ENCODE measurements around the gene URB1. TPM values are rescaled to one million over a fixed set of nuclear protein-coding genes. Genes with fewer than 3 reads are reported as not detected.
A peak's percentile ranks its signal among the peaks of the same experiment; 100 is the strongest.

The URB1 gene
- total and polyA plus RNA-seq, 2 donors (not counting 3 experiments of a cell fraction or from before 2014, with no cell fraction given): 8.0 to 27.3 TPM

- POLR2A ChIA-PET: no interaction called here
- Histone ChIP-seq H3K36me3 (ENCODE audit: control insufficient read depth in 2 of 2, extremely low read depth in 1 of 2, insufficient read depth in 2 of 2, low read length in 2 of 2) (peaks cover 0 to 2% of the 10 kb centered on the region in 2 experiments), H3K4me3 (replicated peaks in 1 of 3; ENCODE audit: insufficient read depth in 1 of 3, low read depth in 1 of 3, low read length in 3 of 3) (no peak overlapping the region), H3K27ac (ENCODE audit: insufficient read depth, low read depth, low read length) (no peak overlapping the region), H3K9ac (replicated peaks; ENCODE audit: extremely low read depth, insufficient read depth, low read length) (no peak overlapping the region), H3K4me1 (ENCODE audit: control insufficient read depth, extremely low read depth, insufficient read depth, low read length) (no peaks in the 10 kb centered on the region), H3K4me2 (ENCODE audit: insufficient read depth, low read length) (no peak overlapping the region), H3K79me2 (ENCODE audit: control insufficient read depth, insufficient read depth, low read length) (no peaks in the 10 kb centered on the region), H3K9me1 (replicated peaks; ENCODE audit: control insufficient read depth, extremely low read depth, insufficient read depth, low read length) (no peaks in the 10 kb centered on the region), H2AFZ (ENCODE audit: low read depth, low read length) (no peak overlapping the region), H4K20me1 (replicated peaks; ENCODE audit: control insufficient read depth, extremely low read depth, insufficient read depth, low read length) (no peaks in the 10 kb centered on the region), H3K27me3 (ENCODE audit: control insufficient read depth in 2 of 2, insufficient read depth in 2 of 2, low read length in 2 of 2) (no peaks in the 10 kb centered on the region), H3K9me3 (replicated peaks; ENCODE audit: control insufficient read depth, insufficient read depth, low read length) (no peaks in the 10 kb centered on the region)
- peak; percentile 25 for DNase-seq (ENCODE audit: low read depth, low spot score)
- TF ChIP-seq EZH2 (IDR thresholded peaks at IDR 0.05; ENCODE audit: borderline replicate concordance, low read depth, low read length, severe bottlenecking): no peak
- peak; percentile 37 to 45 for TF ChIP-seq CTCF (IDR thresholded peaks at IDR 0.05; ENCODE audit: extremely low read depth in 1 of 2, insufficient read depth in 1 of 2, low read depth in 1 of 2, low read length in 2 of 2)
- BruUV-seq (replicated peaks): no TSS peak
- FAIRE-seq: no peak
- CTCF ChIA-PET: interaction anchor here (0.9 to 1.5 kb wide), 5 partner anchors 9 to 295 kb away, joined by 3 to 13 read pairs (median 4); no protein-coding TSS in a partner anchor
- intact Hi-C loops (cut with micrococcal nuclease) (loop anchor here (5.0 kb wide), 1 partner anchor 296 kb away; no protein-coding TSS in a partner anchor), dilution Hi-C loops (cut with MboI; ENCODE audit: extremely low pct_ligation_motif_present, low sequenced_read_pairs) (no loop called here)
These were observed 86.6 kb downstream of the URB1 start for GRCh38 chr21:32306021-32306780.

DNA sequence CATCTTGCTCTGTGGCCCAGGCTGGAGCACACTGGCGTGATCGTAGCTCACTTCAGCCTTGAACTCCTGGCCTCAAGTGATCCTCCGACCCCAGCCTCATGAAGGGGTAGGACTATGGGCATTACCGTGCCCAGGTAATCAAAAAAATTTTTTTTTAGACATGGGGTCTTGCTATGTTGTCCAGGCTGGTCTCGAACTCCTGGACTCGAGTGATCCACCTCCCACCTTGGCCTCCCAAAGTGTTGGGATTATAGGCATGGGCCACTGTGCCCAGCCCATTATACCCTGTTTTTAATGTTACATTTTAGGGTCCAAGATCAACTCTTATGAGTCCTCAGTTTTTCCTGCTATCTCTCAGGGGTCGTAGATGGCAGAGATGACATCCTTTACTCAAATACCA is 87.8 kb downstream of the URB1 start:
- no peaks in the 10 kb centered on the region for H3K79me2 ChIP-seq (ENCODE audit: control insufficient read depth, insufficient read depth, low read length)
- no peaks in the 10 kb centered on the region for H3K9me1 ChIP-seq (replicated peaks; ENCODE audit: control insufficient read depth, extremely low read depth, insufficient read depth, low read length)
- H3K9ac ChIP-seq (replicated peaks; ENCODE audit: extremely low read depth, insufficient read depth, low read length): no peak overlapping the region
- POLR2A ChIA-PET: no interaction called here
- H2AFZ ChIP-seq (ENCODE audit: low read depth, low read length): no peak overlapping the region
- H3K36me3 ChIP-seq (ENCODE audit: control insufficient read depth in 2 of 2, extremely low read depth in 1 of 2, insufficient read depth in 2 of 2, low read length in 2 of 2): peaks cover 0 to 2% of the 10 kb centered on the region in 2 experiments
- no TSS peak for BruUV-seq (replicated peaks)
- dilution Hi-C loops (cut with MboI; ENCODE audit: extremely low pct_ligation_motif_present, low sequenced_read_pairs): no loop called here
- H3K9me3 ChIP-seq (replicated peaks; ENCODE audit: control insufficient read depth, insufficient read depth, low read length): no peaks in the 10 kb centered on the region
- H3K4me1 ChIP-seq (ENCODE audit: control insufficient read depth, extremely low read depth, insufficient read depth, low read length): no peaks in the 10 kb centered on the region
- no peaks in the 10 kb centered on the region for H3K27me3 ChIP-seq (ENCODE audit: control insufficient read depth in 2 of 2, insufficient read depth in 2 of 2, low read length in 2 of 2)
- FAIRE-seq (no peak), DNase-seq (ENCODE audit: low read depth, low spot score) (no peak)
- CTCF ChIA-PET: no interaction called here
- no peak overlapping the region for H3K4me3 ChIP-seq (replicated peaks in 1 of 3; ENCODE audit: insufficient read depth in 1 of 3, low read depth in 1 of 3, low read length in 3 of 3)
- TF ChIP-seq JUN (IDR thresholded peaks at IDR 0.05; ENCODE audit: borderline replicate concordance, insufficient read depth, insufficient read length, low read depth) (no peak), POLR2AphosphoS5 (IDR thresholded peaks at IDR 0.05; ENCODE audit: insufficient read depth, low read depth, low read length) (no peak), FOS (IDR thresholded peaks at IDR 0.05; ENCODE audit: borderline replicate concordance, insufficient read depth, low read length) (no peak), EZH2 (IDR thresholded peaks at IDR 0.05; ENCODE audit: borderline replicate concordance, low read depth, low read length, severe bottlenecking) (no peak), MAX (IDR thresholded peaks at IDR 0.05; ENCODE audit: insufficient read depth, insufficient read length) (no peak), CTCF (IDR thresholded peaks at IDR 0.05; ENCODE audit: extremely low read depth in 1 of 2, insufficient read depth in 1 of 2, low read depth in 1 of 2, low read length in 2 of 2) (no peak), MYC (IDR thresholded peaks at IDR 0.05; ENCODE audit: low read depth, low read length) (no peak), GATA2 (IDR thresholded peaks at IDR 0.05; ENCODE audit: insufficient read depth, insufficient read length, low read depth, low read length) (no peak), POLR2A (IDR thresholded peaks at IDR 0.05; ENCODE audit: low read depth, low read length) (no peak)
- H4K20me1 ChIP-seq (replicated peaks; ENCODE audit: control insufficient read depth, extremely low read depth, insufficient read depth, low read length): no peaks in the 10 kb centered on the region
- intact Hi-C loops (cut with micrococcal nuclease): loop anchor here (5.0 kb wide), 1 partner anchor 297 kb away; no protein-coding TSS in a partner anchor
- H3K27ac ChIP-seq (ENCODE audit: insufficient read depth, low read depth, low read length): no peak overlapping the region
- H3K4me2 ChIP-seq (ENCODE audit: insufficient read depth, low read length): no peak overlapping the region

All from endothelial cell of umbilical vein (primary cell).